Activated CD4-positive, alpha-beta T cell treated with anti-CD3 and anti-CD28 coated beads, Interleukin-10, Interleukin-2, amounts not matched to agents 100 ng/mL and 50 ng/mL, durations not matched to agents 16 hours and 8 hours (primary cell): ENCODE data around the gene SNAI1.

Source experiments
- DNase-seq: peaks from one replicate; pipeline ENCODE4 v3.0.0-alpha.2; 2020

SNAI1 gene

DNA sequence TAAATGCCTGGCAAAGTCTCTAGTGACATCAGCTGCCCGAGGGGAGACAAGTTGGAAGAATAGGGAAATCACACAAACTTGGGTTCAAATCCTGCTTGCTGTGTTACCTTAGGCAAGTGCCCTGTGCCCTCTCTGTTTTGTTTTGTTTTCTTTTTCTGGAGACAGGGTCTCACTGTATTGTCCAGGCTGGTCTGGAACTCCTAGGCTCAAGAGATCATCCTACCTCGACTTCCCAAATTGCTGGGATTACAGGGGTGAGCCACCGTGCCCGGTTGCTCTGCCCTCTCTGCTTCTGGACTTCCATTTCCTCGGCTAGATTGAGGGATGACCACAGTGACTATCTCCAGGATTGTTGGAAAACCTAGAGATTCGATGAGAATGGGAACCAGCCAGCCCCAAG lies 55.4 kb downstream of the SNAI1 start:
- DNase-seq, result no peak
